SK-N-SH (cell line): ENCODE measurements around the gene ADISSP. TPM values are rescaled to one million over a fixed set of nuclear protein-coding genes. Genes with fewer than 3 reads are reported as not detected.

Experiments used
- CTCF ChIA-PET: fragments of 300-600, 350-600 bp; formaldehyde crosslinking; extraction: SDS; loops from one replicate; lab custom pipeline; 2021; lab: Yijun Ruan, JAX
- POLR2A ChIA-PET: fragments of 350-600 bp; sonication (Branson Sonifier 250); formaldehyde crosslinking; extraction: SDS; loops from one replicate; lab custom pipeline; 2020; ENCODE audit warnings: antibody characterized with exemption, inconsistent platforms; lab: Yijun Ruan, JAX
- DNase-seq: peaks from one replicate; pipeline ENCODE4 v3.0.0; 2012
- H2AFZ ChIP-seq: fragments of 200-600 bp; sonication (generic); 2 replicates; pipeline ENCODE4 v1.8.1; 2016; ENCODE audit warnings: antibody characterized with exemption, mild to moderate bottlenecking, low read depth
- H3F3A ChIP-seq: fragments of 200-600 bp; sonication (generic); replicated peaks from 2 replicates; pipeline ENCODE3; 2016; ENCODE audit warnings: antibody characterized with exemption, mild to moderate bottlenecking; ENCODE audit not compliant: insufficient read depth
- H3K27ac ChIP-seq, 2 experiments: fragments of 200-500 bp in 1 of 2; fragments of 200-600 bp in 1 of 2; sonication (Bioruptor generic) in 1 of 2; sonication (generic), shearing (Covaris generic) in 1 of 2; 2 replicates each; pipeline versions ENCODE4 v1.5.1 to v1.6.1; 2014 to 2016; ENCODE audit warnings: low read depth in 2 of 2, inconsistent platforms in 1 of 2, low read length in 1 of 2, mild to moderate bottlenecking in 1 of 2, mixed read lengths in 1 of 2
- H3K27me3 ChIP-seq: fragments of 200-600 bp; sonication (generic), shearing (Covaris generic); 2 replicates; pipeline ENCODE4 v1.6.1; 2016; ENCODE audit warnings: mixed run types; ENCODE audit not compliant: insufficient read depth
- H3K36me3 ChIP-seq, 2 experiments: fragments of 200-500 bp in 1 of 2; fragments of 200-600 bp in 1 of 2; sonication (Bioruptor generic) in 1 of 2; sonication (generic) in 1 of 2; replicated peaks in 1 of 2; 2 replicates each; pipeline versions ENCODE3 to v1.5.1; 2014 to 2016; ENCODE audit warnings: low read length in 1 of 2, mild to moderate bottlenecking in 1 of 2; ENCODE audit not compliant: insufficient read depth in 2 of 2, control insufficient read depth in 1 of 2
- H3K4me1 ChIP-seq, 2 experiments: fragments of 200-500 bp in 1 of 2; fragments of 200-600 bp in 1 of 2; sonication (Bioruptor generic) in 1 of 2; sonication (generic), shearing (Covaris generic) in 1 of 2; 2 replicates each; pipeline versions ENCODE4 v1.5.1 to v1.6.1; 2014 to 2016; ENCODE audit warnings: low read depth in 1 of 2, low read length in 1 of 2, mixed run types in 1 of 2; ENCODE audit not compliant: insufficient read depth in 2 of 2, control insufficient read depth in 1 of 2
- H3K4me2 ChIP-seq: fragments of 200-600 bp; sonication (generic), shearing (Covaris generic); 2 replicates; pipeline ENCODE4 v1.6.1; 2017; ENCODE audit warnings: mixed run types
- H3K4me3 ChIP-seq, 2 experiments: fragments of 200-500 bp in 1 of 2; fragments of 200-600 bp in 1 of 2; sonication (Bioruptor generic) in 1 of 2; sonication (generic), shearing (Covaris generic) in 1 of 2; 2 replicates each; pipeline versions ENCODE4 v1.5.1 to v1.8.1; 2014 to 2016; ENCODE audit warnings: low read depth in 2 of 2, inconsistent platforms in 1 of 2, low read length in 1 of 2, mild to moderate bottlenecking in 1 of 2, mixed read lengths in 1 of 2, moderate library complexity in 1 of 2
- H3K79me2 ChIP-seq: fragments of 200-600 bp; sonication (generic); 2 replicates; pipeline ENCODE4 v1.8.1; 2017; ENCODE audit warnings: mild to moderate bottlenecking; ENCODE audit not compliant: insufficient read depth
- H3K9ac ChIP-seq: fragments of 200-600 bp; sonication (generic); 2 replicates; pipeline ENCODE4 v1.6.1; 2017; ENCODE audit warnings: mixed run types
- H3K9me2 ChIP-seq: fragments of 200-600 bp; sonication (generic); 2 replicates; pipeline ENCODE4 v1.6.1; 2017; ENCODE audit warnings: mixed run types
- H3K9me3 ChIP-seq: fragments of 200-600 bp; sonication (generic); 2 replicates; pipeline ENCODE4 v1.6.1; 2017; ENCODE audit warnings: mixed run types, mild to moderate bottlenecking, moderate library complexity
- H4K20me1 ChIP-seq: fragments of 200-600 bp; sonication (generic); 2 replicates; pipeline ENCODE4 v1.6.1; 2017; ENCODE audit warnings: mild to moderate bottlenecking, mixed run types; ENCODE audit not compliant: insufficient read depth
- CHD2 ChIP-seq: fragments of 150-350 bp; IDR thresholded peaks from 2 replicates; pipeline ENCODE4 v1.6.1; 2018; ENCODE audit warnings: low read length; ENCODE audit not compliant: partially characterized antibody
- ELF1 ChIP-seq: IDR thresholded peaks from 2 replicates; pipeline ENCODE4 v1.4.0; 2012
- EZH2phosphoT487 ChIP-seq: fragments of 200-600 bp; sonication (generic); IDR thresholded peaks from 2 replicates; pipeline ENCODE4 v1.6.1; 2017; ENCODE audit warnings: low read depth, mixed run types, mild to moderate bottlenecking, antibody characterized with exemption, moderate library complexity, borderline replicate concordance
- FOXM1 ChIP-seq: IDR thresholded peaks from 2 replicates; pipeline ENCODE4 v1.4.0; 2012; ENCODE audit warnings: low read depth, mild to moderate bottlenecking
- GABPA ChIP-seq: IDR thresholded peaks from 2 replicates; pipeline ENCODE4 v1.4.0; 2012; ENCODE audit warnings: low read depth, mild to moderate bottlenecking
- GATA2 ChIP-seq: sonication (generic); formaldehyde crosslinking; IDR thresholded peaks from 2 replicates; pipeline ENCODE4 v1.5.0; 2020; ENCODE audit warnings: mild to moderate bottlenecking, missing genetic modification reagents
- JUND ChIP-seq: IDR thresholded peaks from 2 replicates; pipeline ENCODE4 v1.4.0; 2012
- MXI1 ChIP-seq: IDR thresholded peaks from 2 replicates; pipeline ENCODE4 v1.6.1; 2012; ENCODE audit warnings: mild to moderate bottlenecking, low read depth, low read length, improper control_type of control experiment
- NFIC ChIP-seq: IDR thresholded peaks from 2 replicates; pipeline ENCODE4 v1.4.0; 2012; ENCODE audit warnings: borderline replicate concordance
- NRF1 ChIP-seq: IDR thresholded peaks from 2 replicates; pipeline ENCODE4 v1.6.1; 2012; ENCODE audit warnings: low read depth, mild to moderate bottlenecking, low read length
- RAD21 ChIP-seq: IDR thresholded peaks from 2 replicates; pipeline ENCODE4 v1.6.1; 2012; ENCODE audit warnings: mild to moderate bottlenecking, low read length
- RFX5 ChIP-seq: IDR thresholded peaks from 2 replicates; pipeline ENCODE4 v1.6.1; 2012; ENCODE audit warnings: mild to moderate bottlenecking, improper control_type of control experiment, low read length
- SIN3A ChIP-seq: IDR thresholded peaks from 2 replicates; pipeline ENCODE4 v1.6.1; 2012; ENCODE audit warnings: low read depth, mild to moderate bottlenecking, low read length, moderate library complexity, borderline replicate concordance
- SMC3 ChIP-seq: IDR thresholded peaks from 2 replicates; pipeline ENCODE4 v1.6.1; 2012; ENCODE audit warnings: low read depth, low read length, improper control_type of control experiment
- TAF1 ChIP-seq: IDR thresholded peaks from 2 replicates; pipeline ENCODE4 v1.6.1; 2012; ENCODE audit warnings: low read depth, mild to moderate bottlenecking, low read length, moderate library complexity, borderline replicate concordance
- TCF12 ChIP-seq: IDR thresholded peaks from 2 replicates; pipeline ENCODE4 v1.4.0; 2012
- TEAD4 ChIP-seq: IDR thresholded peaks from 2 replicates; pipeline ENCODE4 v1.4.0; 2012; ENCODE audit warnings: mild to moderate bottlenecking, borderline replicate concordance; ENCODE audit not compliant: insufficient read depth
- YY1 ChIP-seq: IDR thresholded peaks from 2 replicates; pipeline ENCODE4 v1.4.0; 2012; ENCODE audit warnings: low read depth, mild to moderate bottlenecking
- WGBS: methylation state at CpG from one replicate; pipeline ENCODE4 v1.1.6; 2017; ENCODE audit warnings: low lambda C conversion rate; 5-methylcytosine and 5-hydroxymethylcytosine counted together
- polyA plus RNA-seq, 3 experiments: library from polyadenylated mRNA; depleted of rRNA; stranded (reverse); fragments of >200 nt; gene quantifications; 2 replicates each; pipeline ENCODE4 v1.2.3, GENCODE V29; 2012
- TF ChIP-seq, protein P1 (sequence below): IDR thresholded peaks from 2 replicates; pipeline ENCODE4 v1.4.0; 2012; ENCODE audit warnings: low read depth
- TF ChIP-seq, protein P2 (sequence below): IDR thresholded peaks from 2 replicates; pipeline ENCODE4 v1.6.1; 2012; ENCODE audit warnings: mild to moderate bottlenecking, low read depth, low read length, moderate library complexity
- TF ChIP-seq, protein P3 (sequence below): IDR thresholded peaks from 2 replicates; pipeline ENCODE4 v1.4.0; 2012; ENCODE audit warnings: low read depth, borderline replicate concordance
- TF ChIP-seq, protein P4 (sequence below): IDR thresholded peaks from 2 replicates; pipeline ENCODE4; 2012

Gene ADISSP
- polyA plus RNA-seq, 1 of the 3 experiments (the other 2 are of a cell fraction): 73.9 TPM

DNA sequence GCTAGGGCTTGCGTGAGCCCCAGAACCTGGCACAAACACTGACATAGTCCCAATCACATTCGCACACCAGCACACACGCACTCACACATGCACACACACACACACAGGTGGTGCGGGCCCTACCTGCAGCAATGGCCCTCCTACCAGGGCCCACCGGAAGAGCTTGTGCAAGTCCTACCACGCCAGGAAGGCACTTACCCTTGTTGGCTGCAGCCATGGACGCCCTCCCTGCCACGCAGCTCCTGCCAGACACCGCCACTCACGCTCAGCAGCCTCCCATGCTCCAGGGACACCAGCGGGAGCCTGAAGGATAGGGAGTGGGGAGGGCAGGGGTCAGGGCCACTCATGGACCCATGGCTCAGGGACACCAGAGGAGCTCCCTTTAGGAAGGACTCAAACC, 7.7 kb downstream of the ADISSP start:
- ChIA-PET POLR2A (no interaction called here), CTCF (interaction anchor here (1.2 to 13.1 kb wide), 6 partner anchors 8 to 83 kb away, joined by 3 to 151 read pairs (median 12); partner anchors contain the start of gene ADISSP)
- no peaks in the 10 kb centered on the region for H3F3A ChIP-seq
- no peak overlapping the region for H3K27ac ChIP-seq
- no peak overlapping the region for H3K9ac ChIP-seq
- no peaks in the 10 kb centered on the region for H4K20me1 ChIP-seq
- H2AFZ ChIP-seq: no peak overlapping the region
- no peak overlapping the region for H3K4me3 ChIP-seq
- H3K4me2 ChIP-seq: no peak overlapping the region
- no peak for TF ChIP-seq NFIC
- no peak for TF ChIP-seq JUND
- TF ChIP-seq NRF1: no peak
- TF ChIP-seq SMC3: no peak
- no peak for TF ChIP-seq TEAD4
- no peak for TF ChIP-seq SIN3A
- TF ChIP-seq, protein P1, sequence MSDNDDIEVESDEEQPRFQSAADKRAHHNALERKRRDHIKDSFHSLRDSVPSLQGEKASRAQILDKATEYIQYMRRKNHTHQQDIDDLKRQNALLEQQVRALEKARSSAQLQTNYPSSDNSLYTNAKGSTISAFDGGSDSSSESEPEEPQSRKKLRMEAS: no peak
- no peaks in the 10 kb centered on the region; the same call in 1 of the 2 replicates for H3K79me2 ChIP-seq
- no peak for DNase-seq
- H3K9me2 ChIP-seq: no peaks in the 10 kb centered on the region
- H3K27me3 ChIP-seq: no peaks in the 10 kb centered on the region
- no peaks in the 10 kb centered on the region for H3K9me3 ChIP-seq
- no peaks in the 10 kb centered on the region for H3K4me1 ChIP-seq
- 92% methylated on average over 9 of the region's 11 CpGs for WGBS
- H3K36me3 ChIP-seq: peaks cover 10 to 13% of the 10 kb centered on the region in 2 experiments

DNA sequence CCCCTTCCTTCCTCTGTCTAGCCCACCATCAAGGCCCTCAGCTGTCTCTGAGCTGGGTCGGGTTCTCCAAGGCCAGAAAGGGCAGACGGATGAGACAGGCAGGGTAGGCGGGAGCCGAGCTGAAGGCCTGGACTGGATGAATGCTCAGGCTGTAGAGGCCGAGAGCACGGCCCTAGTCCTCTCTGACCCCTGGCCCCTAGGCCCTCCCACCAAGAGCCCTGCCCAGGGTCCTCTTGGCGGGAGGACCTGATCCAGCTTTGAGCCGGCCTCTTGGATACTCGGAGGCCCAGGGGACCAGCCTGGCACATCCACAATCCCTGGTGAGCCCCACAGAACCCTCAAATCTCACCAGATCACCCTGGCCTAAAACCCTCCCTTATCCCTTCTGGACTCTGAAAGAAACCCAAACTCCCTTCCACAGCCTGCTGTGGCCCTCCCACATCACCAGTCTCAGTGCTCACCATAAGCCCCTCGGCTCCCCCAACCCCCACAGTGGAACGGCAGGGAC, 8.2 kb downstream of the ADISSP start:
- TF ChIP-seq MXI1: no peak
- TF ChIP-seq, protein P2, sequence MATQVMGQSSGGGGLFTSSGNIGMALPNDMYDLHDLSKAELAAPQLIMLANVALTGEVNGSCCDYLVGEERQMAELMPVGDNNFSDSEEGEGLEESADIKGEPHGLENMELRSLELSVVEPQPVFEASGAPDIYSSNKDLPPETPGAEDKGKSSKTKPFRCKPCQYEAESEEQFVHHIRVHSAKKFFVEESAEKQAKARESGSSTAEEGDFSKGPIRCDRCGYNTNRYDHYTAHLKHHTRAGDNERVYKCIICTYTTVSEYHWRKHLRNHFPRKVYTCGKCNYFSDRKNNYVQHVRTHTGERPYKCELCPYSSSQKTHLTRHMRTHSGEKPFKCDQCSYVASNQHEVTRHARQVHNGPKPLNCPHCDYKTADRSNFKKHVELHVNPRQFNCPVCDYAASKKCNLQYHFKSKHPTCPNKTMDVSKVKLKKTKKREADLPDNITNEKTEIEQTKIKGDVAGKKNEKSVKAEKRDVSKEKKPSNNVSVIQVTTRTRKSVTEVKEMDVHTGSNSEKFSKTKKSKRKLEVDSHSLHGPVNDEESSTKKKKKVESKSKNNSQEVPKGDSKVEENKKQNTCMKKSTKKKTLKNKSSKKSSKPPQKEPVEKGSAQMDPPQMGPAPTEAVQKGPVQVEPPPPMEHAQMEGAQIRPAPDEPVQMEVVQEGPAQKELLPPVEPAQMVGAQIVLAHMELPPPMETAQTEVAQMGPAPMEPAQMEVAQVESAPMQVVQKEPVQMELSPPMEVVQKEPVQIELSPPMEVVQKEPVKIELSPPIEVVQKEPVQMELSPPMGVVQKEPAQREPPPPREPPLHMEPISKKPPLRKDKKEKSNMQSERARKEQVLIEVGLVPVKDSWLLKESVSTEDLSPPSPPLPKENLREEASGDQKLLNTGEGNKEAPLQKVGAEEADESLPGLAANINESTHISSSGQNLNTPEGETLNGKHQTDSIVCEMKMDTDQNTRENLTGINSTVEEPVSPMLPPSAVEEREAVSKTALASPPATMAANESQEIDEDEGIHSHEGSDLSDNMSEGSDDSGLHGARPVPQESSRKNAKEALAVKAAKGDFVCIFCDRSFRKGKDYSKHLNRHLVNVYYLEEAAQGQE: no peak
- no peak for TF ChIP-seq JUND
- TF ChIP-seq ELF1: no peak
- TF ChIP-seq, protein P1: no peak
- TF ChIP-seq TAF1: no peak
- TF ChIP-seq EZH2phosphoT487: no peak
- no peak for TF ChIP-seq SIN3A
- no peak for TF ChIP-seq GATA2
- no peak for TF ChIP-seq YY1
- TF ChIP-seq SMC3: no peak
- TF ChIP-seq, protein P3, sequence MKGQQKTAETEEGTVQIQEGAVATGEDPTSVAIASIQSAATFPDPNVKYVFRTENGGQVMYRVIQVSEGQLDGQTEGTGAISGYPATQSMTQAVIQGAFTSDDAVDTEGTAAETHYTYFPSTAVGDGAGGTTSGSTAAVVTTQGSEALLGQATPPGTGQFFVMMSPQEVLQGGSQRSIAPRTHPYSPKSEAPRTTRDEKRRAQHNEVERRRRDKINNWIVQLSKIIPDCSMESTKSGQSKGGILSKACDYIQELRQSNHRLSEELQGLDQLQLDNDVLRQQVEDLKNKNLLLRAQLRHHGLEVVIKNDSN: no peak
- TF ChIP-seq FOXM1: no peak
- TF ChIP-seq CHD2: no peak
- TF ChIP-seq, protein P4, sequence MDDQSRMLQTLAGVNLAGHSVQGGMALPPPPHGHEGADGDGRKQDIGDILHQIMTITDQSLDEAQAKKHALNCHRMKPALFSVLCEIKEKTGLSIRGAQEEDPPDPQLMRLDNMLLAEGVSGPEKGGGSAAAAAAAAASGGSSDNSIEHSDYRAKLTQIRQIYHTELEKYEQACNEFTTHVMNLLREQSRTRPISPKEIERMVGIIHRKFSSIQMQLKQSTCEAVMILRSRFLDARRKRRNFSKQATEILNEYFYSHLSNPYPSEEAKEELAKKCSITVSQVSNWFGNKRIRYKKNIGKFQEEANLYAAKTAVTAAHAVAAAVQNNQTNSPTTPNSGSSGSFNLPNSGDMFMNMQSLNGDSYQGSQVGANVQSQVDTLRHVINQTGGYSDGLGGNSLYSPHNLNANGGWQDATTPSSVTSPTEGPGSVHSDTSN: no peak
- TF ChIP-seq TCF12: no peak
- no peak for TF ChIP-seq RFX5
- TF ChIP-seq NFIC: no peak
- no peak for TF ChIP-seq GABPA
- no peak for TF ChIP-seq RAD21
- H3K27ac ChIP-seq: no peak overlapping the region
- H3K36me3 ChIP-seq: peaks cover 10 to 13% of the 10 kb centered on the region in 2 experiments
- H4K20me1 ChIP-seq: no peaks in the 10 kb centered on the region
- H3K79me2 ChIP-seq: no peaks in the 10 kb centered on the region; the same call in 1 of the 2 replicates
- no peaks in the 10 kb centered on the region for H3K9me3 ChIP-seq
- ChIA-PET POLR2A (no interaction called here), CTCF (interaction anchor here (1.4 to 13.1 kb wide), 6 partner anchors 8 to 83 kb away, joined by 3 to 151 read pairs (median 12); partner anchors contain the start of genes ADISSP and SPEF1)
- no peaks in the 10 kb centered on the region for H3F3A ChIP-seq
- H3K9me2 ChIP-seq: no peaks in the 10 kb centered on the region
- no peaks in the 10 kb centered on the region for H3K27me3 ChIP-seq
- H3K4me2 ChIP-seq: no peak overlapping the region
- WGBS: 83% methylated on average over 6 of the region's 11 CpGs
- H2AFZ ChIP-seq: no peak overlapping the region
- no peaks in the 10 kb centered on the region for H3K4me1 ChIP-seq
- no peak overlapping the region for H3K9ac ChIP-seq
- no peak overlapping the region for H3K4me3 ChIP-seq
- DNase-seq: no peak
